Mucosa of descending colon (tissue), 3 donors: ENCODE data around the gene CCDC63. TPM values are rescaled to one million over a fixed set of nuclear protein-coding genes. Genes with fewer than 3 reads are reported as not detected.

ENCODE experiments used
- ATAC-seq: fragments of 200-7000 bp; cut with Tn5 transposase; one replicate; pipeline ENCODE4 v1.9.1; 2020; ENCODE audit warnings: mild to moderate bottlenecking, moderate library complexity
- DNase-seq, 3 donors: peaks; one replicate each; pipeline ENCODE4 v3.0.0-alpha.2; 2020
- H3K36me3 ChIP-seq: fragments of 200-600 bp; one replicate; pipeline ENCODE4 v1.8.0; 2021; ENCODE audit warnings: low read depth, mild to moderate bottlenecking
- H3K4me1 ChIP-seq: fragments of 200-600 bp; one replicate; pipeline ENCODE4 v1.8.0; 2021; ENCODE audit warnings: low read depth, mild to moderate bottlenecking
- H3K4me3 ChIP-seq: fragments of 200-600 bp; one replicate; pipeline ENCODE4 v1.8.0; 2021; ENCODE audit warnings: mild to moderate bottlenecking
- H3K9me3 ChIP-seq: fragments of 200-600 bp; one replicate; pipeline ENCODE4 v1.8.0; 2021; ENCODE audit warnings: mild to moderate bottlenecking
- CTCF ChIP-seq: fragments of 200-600 bp; IDR thresholded peaks from one replicate; pipeline ENCODE4 v1.8.0; 2022; ENCODE audit warnings: antibody characterized with exemption, mild to moderate bottlenecking
- intact Hi-C, 2 donors: fragments of 100-400 bp; cut with DNase I in 1 of 2; cut with micrococcal nuclease in 1 of 2; formaldehyde crosslinking; loops; one replicate each; pipeline versions ENCODE4 v1.11.0 to v1.11.1; 2022; cut with DNase I, micrococcal nuclease
- total RNA-seq, 3 donors: library from RNA; stranded (reverse); fragmentation: NEBNext Ultra II Directional in 2 of 3; extraction: Animal tissue kit (Norgen Biotek cat#: 25700) in 2 of 3; gene quantifications; one replicate each; pipeline versions ENCODE4 v1.2.1 to v1.2.4, GENCODE V29; 2021 to 2023
- donor health status: DM: no; HTN: no; CAD: no; lungs with moderate emphysema.
- donor health status: DM: no; HTN: no; CAD: no.
- donor health status: DM: no; HTN: yes; CAD: no.

CCDC63 gene
- total RNA-seq, 3 donors from 2014 or later, result not detected

- Histone ChIP-seq H3K4me3 (no peak overlapping the region), H3K36me3 (no peaks in the 10 kb centered on the region), H3K9me3 (no peaks in the 10 kb centered on the region), H3K4me1 (no peaks in the 10 kb centered on the region)
- DNase-seq (no peak), ATAC-seq (no peak)
- no peak for TF ChIP-seq CTCF
- intact Hi-C loops, result no loop called here
Observed at GRCh38 chr12:110858848-110859247, 12.1 kb downstream of the CCDC63 start.

- intact Hi-C loops, result no loop called here
- Histone ChIP-seq H3K36me3 (no peaks in the 10 kb centered on the region), H3K4me1 (no peaks in the 10 kb centered on the region), H3K4me3 (no peak overlapping the region), H3K9me3 (no peaks in the 10 kb centered on the region)
- DNase-seq, result no peak
- ATAC-seq, result no peak
- TF ChIP-seq CTCF, result no peak
Observed at GRCh38 chr12:110860833-110861296, 14.1 kb downstream of the CCDC63 start.

GRCh38 chr12:110861729-110862128 is 14.9 kb downstream of the CCDC63 start:
- Histone ChIP-seq H3K36me3 (no peaks in the 10 kb centered on the region), H3K4me3 (no peak overlapping the region), H3K4me1 (no peaks in the 10 kb centered on the region), H3K9me3 (no peaks in the 10 kb centered on the region)
- no peak for TF ChIP-seq CTCF
- no peak for ATAC-seq
- DNase-seq, result no peak
- intact Hi-C loops, result no loop called here

GRCh38 chr12:110862329-110862728 is 15.5 kb downstream of the CCDC63 start:
- Histone ChIP-seq H3K4me3 (no peak overlapping the region), H3K4me1 (no peaks in the 10 kb centered on the region), H3K9me3 (no peaks in the 10 kb centered on the region), H3K36me3 (no peaks in the 10 kb centered on the region)
- no peak for TF ChIP-seq CTCF
- intact Hi-C loops, result no loop called here
- DNase-seq, result no peak
- no peak for ATAC-seq

GRCh38 chr12:110863161-110863560 is 16.4 kb downstream of the CCDC63 start:
- no peak for DNase-seq
- H3K9me3 ChIP-seq, result no peaks in the 10 kb centered on the region
- TF ChIP-seq CTCF, result no peak
- H3K4me3 ChIP-seq, result no peak overlapping the region
- no peaks in the 10 kb centered on the region for H3K4me1 ChIP-seq
- intact Hi-C loops, result no loop called here
- H3K36me3 ChIP-seq, result no peaks in the 10 kb centered on the region
- ATAC-seq, result no peak

- H3K36me3 ChIP-seq, result no peaks in the 10 kb centered on the region
- H3K9me3 ChIP-seq, result no peaks in the 10 kb centered on the region
- intact Hi-C loops, result no loop called here
- H3K4me1 ChIP-seq, result no peaks in the 10 kb centered on the region
- DNase-seq (no peak), ATAC-seq (no peak)
- TF ChIP-seq CTCF, result no peak
- no peak overlapping the region for H3K4me3 ChIP-seq
Observed at GRCh38 chr12:110865521-110865920, 18.7 kb downstream of the CCDC63 start.
